Activated CD4-positive, CD25-positive, alpha-beta regulatory T cell treated with anti-CD3 and anti-CD28 coated beads, Interleukin-2, amount 50 U/mL, for 16 hours (primary cell): Measurements from ENCODE around the gene NLN.
"Not testable (repeated sequence)": the region's sequence is repeated elsewhere in the genome, so short reads cannot be mapped to it uniquely, and the experiment has no call there.

Experiments used
- DNase-seq: peaks from one replicate; pipeline ENCODE4 v3.0.0-alpha.2; 2020; ENCODE audit warnings: low read depth, low spot score

Gene NLN

GRCh38 chr5:65832152-65832551 is 110.1 kb downstream of the NLN start:
- no peak for DNase-seq

GRCh38 chr5:65832603-65833228 is 110.7 kb downstream of the NLN start:
- no peak for DNase-seq

- no peak for DNase-seq
Observed at GRCh38 chr5:65833780-65834179, 111.8 kb downstream of the NLN start.

- no peak for DNase-seq
Observed at GRCh38 chr5:65834306-65834705, 112.3 kb downstream of the NLN start.

- DNase-seq, result no peak
Observed at GRCh38 chr5:65835191-65835590, 113.2 kb downstream of the NLN start.

- no peak for DNase-seq
Observed at GRCh38 chr5:65837139-65837538, 115.1 kb downstream of the NLN start.

- DNase-seq, result not testable (repeated sequence)
Observed at GRCh38 chr5:65839170-65839569, 117.2 kb downstream of the NLN start.

GRCh38 chr5:65840071-65840470 is 118.1 kb downstream of the NLN start:
- no peak for DNase-seq

- not testable (repeated sequence) for DNase-seq
Observed at GRCh38 chr5:65844763-65845162, 122.8 kb downstream of the NLN start.

GRCh38 chr5:65846101-65846500 is 124.1 kb downstream of the NLN start:
- DNase-seq, result no peak

- not testable (repeated sequence) for DNase-seq
Observed at GRCh38 chr5:65847019-65847418, 125.0 kb downstream of the NLN start.

- DNase-seq, result not testable (repeated sequence)
Observed at GRCh38 chr5:65849918-65850317, 127.9 kb downstream of the NLN start.

- no peak for DNase-seq
Observed at GRCh38 chr5:65854925-65855324, 132.9 kb downstream of the NLN start.

GRCh38 chr5:65855766-65856315 is 133.8 kb downstream of the NLN start:
- DNase-seq, result no peak

GRCh38 chr5:65856520-65856919 is 134.5 kb downstream of the NLN start:
- DNase-seq, result no peak

GRCh38 chr5:65858316-65858715 is 136.3 kb downstream of the NLN start:
- no peak for DNase-seq

- DNase-seq, result no peak
Observed at GRCh38 chr5:65861830-65862241, 139.8 kb downstream of the NLN start.

GRCh38 chr5:65862384-65862783 is 140.4 kb downstream of the NLN start:
- DNase-seq, result no peak

GRCh38 chr5:65863747-65864146 is 141.7 kb downstream of the NLN start:
- DNase-seq, result no peak

GRCh38 chr5:65866837-65867521 is 145.0 kb downstream of the NLN start:
- no peak for DNase-seq

- no peak for DNase-seq
Observed at GRCh38 chr5:65867542-65868195, 145.7 kb downstream of the NLN start.

- DNase-seq, result no peak
Observed at GRCh38 chr5:65868509-65868908, 146.5 kb downstream of the NLN start.

- no peak for DNase-seq
Observed at GRCh38 chr5:65871182-65871581, 149.2 kb downstream of the NLN start.
